GM19035 (cell line): Measurements from ENCODE around the gene REEP1.

Experiments used
- ATAC-seq: cut with Tn5 transposase; IDR thresholded peaks from one replicate; pipeline ENCODE4 v1.9.1; 2021; ENCODE audit not compliant: unreplicated experiment

REEP1 gene

GRCh38 chr2:86337244-86337835 is at the start of gene REEP1:
TSS of gene REEP1 (minus strand) at chr2:86337626. CDS start at chr2:86337510, 116 bp downstream.
- ATAC-seq: no peak

- ATAC-seq: no peak
These were observed 46.4 kb upstream of the REEP1 start for GRCh38 chr2:86383844-86384243.

- no peak for ATAC-seq
These were observed 45.3 kb upstream of the REEP1 start for GRCh38 chr2:86382698-86383097.

- ATAC-seq: no peak
These were observed 44.7 kb upstream of the REEP1 start for GRCh38 chr2:86382108-86382507.

GRCh38 chr2:86378469-86378868 is 41.0 kb upstream of the REEP1 start:
- no peak for ATAC-seq

- no peak for ATAC-seq
These were observed 38.2 kb upstream of the REEP1 start for GRCh38 chr2:86375623-86376022.

- ATAC-seq: no peak
These were observed 35.4 kb upstream of the REEP1 start for GRCh38 chr2:86372641-86373502.

- no peak for ATAC-seq
These were observed 34.7 kb upstream of the REEP1 start for GRCh38 chr2:86372133-86372532.

GRCh38 chr2:86371527-86371926 is 34.1 kb upstream of the REEP1 start:
- ATAC-seq: no peak

- no peak for ATAC-seq
These were observed 33.2 kb upstream of the REEP1 start for GRCh38 chr2:86370579-86370978.

- ATAC-seq: peak; percentile 53
These were observed 30.9 kb upstream of the REEP1 start for GRCh38 chr2:86368161-86368824.

GRCh38 chr2:86367499-86367777 is 30.0 kb upstream of the REEP1 start:
- ATAC-seq: no peak

- no peak for ATAC-seq
These were observed 29.4 kb upstream of the REEP1 start for GRCh38 chr2:86366651-86367498.

- ATAC-seq: no peak
These were observed 27.5 kb upstream of the REEP1 start for GRCh38 chr2:86364894-86365293.

- no peak for ATAC-seq
These were observed 23.4 kb upstream of the REEP1 start for GRCh38 chr2:86360776-86361175.

GRCh38 chr2:86358957-86359356 is 21.5 kb upstream of the REEP1 start:
- peak; percentile 86 for ATAC-seq

- ATAC-seq: no peak
These were observed 20.1 kb upstream of the REEP1 start for GRCh38 chr2:86357392-86357963.

- ATAC-seq: no peak
These were observed 15.3 kb upstream of the REEP1 start for GRCh38 chr2:86352727-86353221.

- ATAC-seq: no peak
These were observed 14.8 kb upstream of the REEP1 start for GRCh38 chr2:86352137-86352726.

GRCh38 chr2:86350751-86351150 is 13.3 kb upstream of the REEP1 start:
- ATAC-seq: no peak
